Upper lobe of left lung (tissue), 4 donors: ENCODE results near the gene LPAR2.

Source experiments
- CTCF ChIP-seq, 6 experiments: fragments of 450-650 bp in 4 of 6; fragments of 200-600 bp in 2 of 6; sonication (generic) in 2 of 6; IDR thresholded peaks; one replicate each; pipeline ENCODE4 v1.5.1; 2016 to 2019; ENCODE audit warnings: antibody characterized with exemption in 6 of 6
- POLR2AphosphoS5 ChIP-seq, 2 donors: sonication (generic); formaldehyde crosslinking; IDR thresholded peaks; one replicate each; pipeline ENCODE4 v1.5.1; 2017; ENCODE audit warnings: antibody characterized with exemption in 2 of 2

GRCh38 chr19:19655641-19656343 lies 27.8 kb upstream of the LPAR2 start:
- TF ChIP-seq CTCF (IDR thresholded peaks at IDR 0.05), result no peak
- TF ChIP-seq POLR2AphosphoS5 (IDR thresholded peaks at IDR 0.05), result no peak
